Psoas muscle (tissue), 8 donors: Measurements from ENCODE around the gene MALRD1. TPM values are rescaled to one million over a fixed set of nuclear protein-coding genes. Genes with fewer than 3 reads are reported as not detected.

Experiments
- ATAC-seq, 4 donors: fragments of 200-7000 bp; cut with Tn5 transposase; one replicate each; pipeline ENCODE4 v1.9.1; 2020; ENCODE audit warnings: moderate library complexity in 3 of 4, mild to moderate bottlenecking in 2 of 4
- DNase-seq, 2 donors: peaks; one replicate each; pipeline ENCODE4 v3.0.0-alpha.2; 2020
- H3K27ac ChIP-seq: fragments of 200-600 bp; one replicate; pipeline ENCODE4 v1.8.0; 2022
- H3K27me3 ChIP-seq, 3 donors: fragments of 200-600 bp in 1 of 3; one replicate each; pipeline versions ENCODE4 v1.6.1 to v1.8.0; 2013 to 2022; ENCODE audit warnings: low read length in 2 of 3, mild to moderate bottlenecking in 2 of 3, moderate library complexity in 1 of 3; ENCODE audit not compliant: insufficient read depth in 3 of 3
- H3K36me3 ChIP-seq, 2 donors: fragments of 200-600 bp in 1 of 2; one replicate each; pipeline versions ENCODE4 v1.6.1 to v1.8.0; 2013 to 2022; ENCODE audit warnings: low read depth in 1 of 2, mild to moderate bottlenecking in 1 of 2, moderate library complexity in 1 of 2; ENCODE audit not compliant: insufficient read depth in 1 of 2
- H3K4me1 ChIP-seq: fragments of 200-600 bp; one replicate; pipeline ENCODE4 v1.8.0; 2022
- H3K4me3 ChIP-seq: fragments of 200-600 bp; one replicate; pipeline ENCODE4 v1.8.0; 2022; ENCODE audit warnings: mild to moderate bottlenecking
- H3K9me3 ChIP-seq: fragments of 200-600 bp; one replicate; pipeline ENCODE4 v1.8.0; 2022
- CTCF ChIP-seq: fragments of 200-600 bp; IDR thresholded peaks from one replicate; pipeline ENCODE4 v1.8.0; 2022; ENCODE audit warnings: antibody characterized with exemption
- WGBS, 3 donors: extraction: QIAGEN DNeasy Blood & Tissue Kit; methylation state at CpG; one replicate each; pipeline versions ENCODE4 v1.1.6 to v1.1.7; 2013; 5-methylcytosine and 5-hydroxymethylcytosine counted together
- intact Hi-C, 2 donors: fragments of 100-400 bp; cut with DNase I; formaldehyde crosslinking; loops; one replicate each; pipeline versions ENCODE4 v1.11.0 to v1.14.2; 2022
- polyA plus RNA-seq, 3 donors: library from polyadenylated mRNA; stranded (reverse); fragments of 200-250 nt; gene quantifications; one replicate each; pipeline ENCODE4 v1.2.3, GENCODE V29; 2013
- total RNA-seq, 4 donors: library from RNA; stranded (reverse); fragmentation: NEBNext Ultra II Directional in 2 of 4; extraction: Animal tissue kit (Norgen Biotek cat#: 25700) in 2 of 4; gene quantifications; one replicate each; pipeline versions ENCODE4 v1.2.1 to v1.2.4, GENCODE V29; 2021 to 2023
- donor health status: healthy with polysubstance abuse.
- donor health status: DM: no; HTN: no; CAD: no; lungs with moderate emphysema.
- donor health status: Bipolar disorder and iron deficiency.
- donor health status: healthy.
- donor health status: DM: yes; HTN: yes; CAD: no.
- donor health status: DM: no; HTN: no; CAD: no.
- donor health status: DM: no; HTN: no; CAD: no.
- donor health status: DM: yes; HTN: yes; CAD: no.

MALRD1 gene
- total and polyA plus RNA-seq, 7 donors = 0.12 to 0.39 (median 0.27) TPM; not detected in 3

- no peaks in the 10 kb centered on the region for H3K36me3 ChIP-seq
- WGBS, 3 donors = 71 to 90% (median 86%) methylated on average over 1 of the region's 1 CpG
- intact Hi-C loops = no loop called here
- ATAC-seq (no peak), DNase-seq (no peak)
- H3K27ac ChIP-seq = no peak overlapping the region
- no peak overlapping the region for H3K4me3 ChIP-seq
- H3K27me3 ChIP-seq = no peaks in the 10 kb centered on the region
- TF ChIP-seq CTCF = no peak
- no peaks in the 10 kb centered on the region for H3K4me1 ChIP-seq
- no peaks in the 10 kb centered on the region for H3K9me3 ChIP-seq
Observed at GRCh38 chr10:19421674-19422073, 373.1 kb downstream of the MALRD1 start.

- intact Hi-C loops = no loop called here
- H3K4me3 ChIP-seq = no peak overlapping the region
Observed at GRCh38 chr10:19426034-19426433, 377.4 kb downstream of the MALRD1 start.

GRCh38 chr10:19431622-19432351 lies 383.2 kb downstream of the MALRD1 start:
- no peak for ATAC-seq
- Histone ChIP-seq H3K36me3 (no peaks in the 10 kb centered on the region), H3K27me3 (no peaks in the 10 kb centered on the region), H3K4me3 (no peak overlapping the region), H3K4me1 (no peaks in the 10 kb centered on the region), H3K27ac (no peak overlapping the region), H3K9me3 (no peaks in the 10 kb centered on the region)
- intact Hi-C loops = no loop called here
- DNase-seq = no peak
- TF ChIP-seq CTCF = no peak
- WGBS, 3 donors = 61 to 75% (median 66%) methylated on average over 5 of the region's 5 CpGs

More at GRCh38 chr10:19426034-19426433, 377.4 kb downstream of the MALRD1 start:
- H3K4me1 ChIP-seq = no peaks in the 10 kb centered on the region
- no peaks in the 10 kb centered on the region for H3K9me3 ChIP-seq
- no peaks in the 10 kb centered on the region for H3K36me3 ChIP-seq
- TF ChIP-seq CTCF = no peak
- no peak overlapping the region for H3K27ac ChIP-seq
- no peaks in the 10 kb centered on the region for H3K27me3 ChIP-seq
- ATAC-seq = no peak
- DNase-seq = no peak

GRCh38 chr10:19449860-19450259 lies 401.3 kb downstream of the MALRD1 start:
- H3K27me3 ChIP-seq = no peaks in the 10 kb centered on the region
- intact Hi-C loops = no loop called here
- H3K4me3 ChIP-seq = no peak overlapping the region
- H3K36me3 ChIP-seq = no peaks in the 10 kb centered on the region
- no peak for ATAC-seq
- H3K4me1 ChIP-seq = no peaks in the 10 kb centered on the region
- 55 to 72% (median 70%) methylated on average over 2 of the region's 2 CpGs for WGBS, 3 donors
- no peak overlapping the region for H3K27ac ChIP-seq
- TF ChIP-seq CTCF = no peak
- H3K9me3 ChIP-seq = no peaks in the 10 kb centered on the region
- no peak for DNase-seq

- no peak overlapping the region for H3K27ac ChIP-seq
- H3K36me3 ChIP-seq = no peaks in the 10 kb centered on the region
- no peaks in the 10 kb centered on the region for H3K27me3 ChIP-seq
- H3K4me3 ChIP-seq = no peak overlapping the region
- no peaks in the 10 kb centered on the region for H3K4me1 ChIP-seq
- no peak for TF ChIP-seq CTCF
- WGBS, 3 donors = 63 to 81% (median 63%) methylated on average over 3 of the region's 3 CpGs
- H3K9me3 ChIP-seq = no peaks in the 10 kb centered on the region
- ATAC-seq (no peak), DNase-seq (no peak)
- intact Hi-C loops = no loop called here
Observed at GRCh38 chr10:19451356-19451755, 402.8 kb downstream of the MALRD1 start.
